ENCODE results near the gene FAAP20.

FAAP20 gene

DNA sequence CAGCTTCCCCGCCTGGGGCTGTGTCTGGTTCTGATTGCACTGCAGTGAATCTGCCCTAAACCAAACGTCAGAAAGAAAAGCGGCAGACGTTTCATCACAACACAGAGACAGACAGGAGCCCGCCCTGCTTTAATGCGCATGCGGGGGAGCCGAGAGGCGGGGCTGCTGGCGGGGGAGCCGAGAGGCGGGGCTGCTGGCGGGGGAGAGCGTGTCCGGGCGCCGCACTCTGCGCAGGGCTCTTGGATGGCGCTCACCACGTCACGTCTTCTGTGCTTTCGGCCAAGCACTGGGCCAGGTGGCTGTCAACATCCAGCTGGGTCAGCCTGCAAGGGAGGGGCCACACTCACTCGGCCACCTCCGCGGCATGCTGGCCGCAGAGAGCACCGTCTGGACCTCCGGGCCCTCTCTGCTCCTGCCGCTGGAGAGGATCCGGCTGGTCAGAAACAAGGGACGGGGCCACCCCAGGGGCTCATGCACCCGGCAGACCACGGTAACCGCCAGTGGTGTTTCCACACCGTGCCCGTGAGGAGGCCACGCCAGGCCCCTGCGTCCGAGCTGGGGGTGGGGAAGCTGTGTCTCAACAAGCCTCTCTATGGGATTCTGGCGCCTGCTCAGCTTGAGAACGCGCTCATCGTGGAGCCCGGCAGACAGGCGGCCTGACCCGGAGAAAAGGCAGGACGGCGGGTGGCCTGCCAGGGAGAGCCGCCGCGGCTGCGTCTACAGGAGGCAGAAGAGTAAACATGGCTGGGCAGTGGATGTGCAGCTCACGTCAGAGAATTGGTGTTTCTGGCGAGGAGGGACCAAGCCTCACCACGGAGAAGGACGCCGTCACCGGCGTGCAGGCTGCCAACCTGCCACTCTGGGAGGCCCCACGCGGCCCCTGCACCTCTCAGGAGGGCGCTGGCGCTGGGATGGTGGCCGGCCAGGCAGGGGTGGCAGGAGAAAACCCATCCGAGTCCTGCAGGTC lies 4.8 kb downstream of the FAAP20 start (continued):
- TF ChIP-seq ZNF843 (tag by site-specific recombination; IDR thresholded peaks at IDR 0.05) = no peak
- TF ChIP-seq EGR2 (tag by site-specific recombination; IDR thresholded peaks at IDR 0.05; ENCODE audit: low read depth) = no peak
- TF ChIP-seq, protein P1, sequence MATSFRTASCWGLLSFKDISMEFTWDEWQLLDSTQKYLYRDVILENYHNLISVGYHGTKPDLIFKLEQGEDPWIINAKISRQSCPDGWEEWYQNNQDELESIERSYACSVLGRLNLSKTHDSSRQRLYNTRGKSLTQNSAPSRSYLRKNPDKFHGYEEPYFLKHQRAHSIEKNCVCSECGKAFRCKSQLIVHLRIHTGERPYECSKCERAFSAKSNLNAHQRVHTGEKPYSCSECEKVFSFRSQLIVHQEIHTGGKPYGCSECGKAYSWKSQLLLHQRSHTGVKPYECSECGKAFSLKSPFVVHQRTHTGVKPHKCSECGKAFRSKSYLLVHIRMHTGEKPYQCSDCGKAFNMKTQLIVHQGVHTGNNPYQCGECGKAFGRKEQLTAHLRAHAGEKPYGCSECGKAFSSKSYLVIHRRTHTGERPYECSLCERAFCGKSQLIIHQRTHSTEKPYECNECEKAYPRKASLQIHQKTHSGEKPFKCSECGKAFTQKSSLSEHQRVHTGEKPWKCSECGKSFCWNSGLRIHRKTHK (tag by site-specific recombination; IDR thresholded peaks at IDR 0.05) = no peak
- TF ChIP-seq SP7 (tag by site-specific recombination; IDR thresholded peaks at IDR 0.05) = 0 out of 2 replicates have a peak, but pooled peaks have one; percentile 30
- no peak for TF ChIP-seq OSR2 (tag by site-specific recombination; IDR thresholded peaks at IDR 0.05)
- TF ChIP-seq, protein P2, sequence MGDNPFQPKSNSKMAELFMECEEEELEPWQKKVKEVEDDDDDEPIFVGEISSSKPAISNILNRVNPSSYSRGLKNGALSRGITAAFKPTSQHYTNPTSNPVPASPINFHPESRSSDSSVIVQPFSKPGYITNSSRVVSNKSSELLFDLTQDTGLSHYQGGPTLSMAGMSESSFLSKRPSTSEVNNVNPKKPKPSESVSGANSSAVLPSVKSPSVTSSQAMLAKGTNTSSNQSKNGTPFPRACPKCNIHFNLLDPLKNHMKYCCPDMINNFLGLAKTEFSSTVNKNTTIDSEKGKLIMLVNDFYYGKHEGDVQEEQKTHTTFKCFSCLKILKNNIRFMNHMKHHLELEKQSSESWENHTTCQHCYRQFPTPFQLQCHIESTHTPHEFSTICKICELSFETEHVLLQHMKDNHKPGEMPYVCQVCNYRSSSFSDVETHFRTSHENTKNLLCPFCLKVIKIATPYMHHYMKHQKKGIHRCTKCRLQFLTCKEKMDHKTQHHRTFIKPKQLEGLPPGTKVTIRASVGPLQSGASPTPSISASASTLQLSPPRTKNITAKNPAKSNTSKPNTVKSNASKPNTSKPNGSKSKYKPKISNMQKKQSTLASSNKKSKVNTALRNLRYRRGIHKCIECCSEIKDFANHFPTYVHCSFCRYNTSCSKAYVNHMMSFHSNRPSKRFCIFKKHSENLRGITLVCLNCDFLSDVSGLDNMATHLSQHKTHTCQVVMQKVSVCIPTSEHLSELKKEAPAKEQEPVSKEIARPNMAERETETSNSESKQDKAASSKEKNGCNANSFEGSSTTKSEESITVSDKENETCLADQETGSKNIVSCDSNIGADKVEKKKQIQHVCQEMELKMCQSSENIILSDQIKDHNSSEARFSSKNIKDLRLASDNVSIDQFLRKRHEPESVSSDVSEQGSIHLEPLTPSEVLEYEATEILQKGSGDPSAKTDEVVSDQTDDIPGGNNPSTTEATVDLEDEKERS (tag by site-specific recombination; IDR thresholded peaks at IDR 0.05) = no peak
- no peak for TF ChIP-seq ZFP41 (tag by site-specific recombination; IDR thresholded peaks at IDR 0.05; ENCODE audit: borderline replicate concordance)
- TF ChIP-seq SETDB1 (IDR thresholded peaks at IDR 0.05; ENCODE audit: insufficient read length, low read length) = no peak
- no peak for TF ChIP-seq ZNF140 (tag by site-specific recombination; IDR thresholded peaks at IDR 0.05)
- TF ChIP-seq, protein P3, sequence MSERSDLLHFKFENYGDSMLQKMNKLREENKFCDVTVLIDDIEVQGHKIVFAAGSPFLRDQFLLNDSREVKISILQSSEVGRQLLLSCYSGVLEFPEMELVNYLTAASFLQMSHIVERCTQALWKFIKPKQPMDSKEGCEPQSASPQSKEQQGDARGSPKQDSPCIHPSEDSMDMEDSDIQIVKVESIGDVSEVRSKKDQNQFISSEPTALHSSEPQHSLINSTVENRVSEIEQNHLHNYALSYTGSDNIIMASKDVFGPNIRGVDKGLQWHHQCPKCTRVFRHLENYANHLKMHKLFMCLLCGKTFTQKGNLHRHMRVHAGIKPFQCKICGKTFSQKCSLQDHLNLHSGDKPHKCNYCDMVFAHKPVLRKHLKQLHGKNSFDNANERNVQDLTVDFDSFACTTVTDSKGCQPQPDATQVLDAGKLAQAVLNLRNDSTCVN (tag by site-specific recombination; optimal IDR thresholded peaks at IDR 0.05) = peak; percentile 60
- TF ChIP-seq, protein P4, sequence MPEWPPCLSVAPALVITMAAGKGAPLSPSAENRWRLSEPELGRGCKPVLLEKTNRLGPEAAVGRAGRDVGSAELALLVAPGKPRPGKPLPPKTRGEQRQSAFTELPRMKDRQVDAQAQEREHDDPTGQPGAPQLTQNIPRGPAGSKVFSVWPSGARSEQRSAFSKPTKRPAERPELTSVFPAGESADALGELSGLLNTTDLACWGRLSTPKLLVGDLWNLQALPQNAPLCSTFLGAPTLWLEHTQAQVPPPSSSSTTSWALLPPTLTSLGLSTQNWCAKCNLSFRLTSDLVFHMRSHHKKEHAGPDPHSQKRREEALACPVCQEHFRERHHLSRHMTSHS (tag by site-specific recombination; IDR thresholded peaks at IDR 0.05) = no peak
- TF ChIP-seq ZNF658 (tag by site-specific recombination; IDR thresholded peaks at IDR 0.05) = no peak
- TF ChIP-seq GFI1B (tag by site-specific recombination; IDR thresholded peaks at IDR 0.05) = no peak
- TF ChIP-seq ZBTB8A (tag by site-specific recombination; IDR thresholded peaks at IDR 0.05) = 0 out of 2 replicates have a peak, but pooled peaks have one; percentile 29
- TF ChIP-seq ZNF830 (tag by site-specific recombination; IDR thresholded peaks at IDR 0.05; ENCODE audit: low read depth) = no peak
- TF ChIP-seq, protein P5, sequence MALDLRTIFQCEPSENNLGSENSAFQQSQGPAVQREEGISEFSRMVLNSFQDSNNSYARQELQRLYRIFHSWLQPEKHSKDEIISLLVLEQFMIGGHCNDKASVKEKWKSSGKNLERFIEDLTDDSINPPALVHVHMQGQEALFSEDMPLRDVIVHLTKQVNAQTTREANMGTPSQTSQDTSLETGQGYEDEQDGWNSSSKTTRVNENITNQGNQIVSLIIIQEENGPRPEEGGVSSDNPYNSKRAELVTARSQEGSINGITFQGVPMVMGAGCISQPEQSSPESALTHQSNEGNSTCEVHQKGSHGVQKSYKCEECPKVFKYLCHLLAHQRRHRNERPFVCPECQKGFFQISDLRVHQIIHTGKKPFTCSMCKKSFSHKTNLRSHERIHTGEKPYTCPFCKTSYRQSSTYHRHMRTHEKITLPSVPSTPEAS (tag by site-specific recombination; IDR thresholded peaks at IDR 0.05) = no peak
- peak; percentile 25; the same call in 1 of the 2 replicates for TF ChIP-seq ZNF394 (tag by site-specific recombination; IDR thresholded peaks at IDR 0.05; ENCODE audit: borderline replicate concordance)
- no peak for TF ChIP-seq ZNF132 (tag by site-specific recombination; IDR thresholded peaks at IDR 0.05; ENCODE audit: borderline replicate concordance)
- TF ChIP-seq ZXDB (tag by site-specific recombination; IDR thresholded peaks at IDR 0.05) = peak; percentile 92
- peak; percentile 63; the same call in 1 of the 2 replicates for TF ChIP-seq ZNF501 (tag by site-specific recombination; IDR thresholded peaks at IDR 0.05)
- no peak for TF ChIP-seq ZNF585B (tag by site-specific recombination; IDR thresholded peaks at IDR 0.05)
- TF ChIP-seq, protein P6, sequence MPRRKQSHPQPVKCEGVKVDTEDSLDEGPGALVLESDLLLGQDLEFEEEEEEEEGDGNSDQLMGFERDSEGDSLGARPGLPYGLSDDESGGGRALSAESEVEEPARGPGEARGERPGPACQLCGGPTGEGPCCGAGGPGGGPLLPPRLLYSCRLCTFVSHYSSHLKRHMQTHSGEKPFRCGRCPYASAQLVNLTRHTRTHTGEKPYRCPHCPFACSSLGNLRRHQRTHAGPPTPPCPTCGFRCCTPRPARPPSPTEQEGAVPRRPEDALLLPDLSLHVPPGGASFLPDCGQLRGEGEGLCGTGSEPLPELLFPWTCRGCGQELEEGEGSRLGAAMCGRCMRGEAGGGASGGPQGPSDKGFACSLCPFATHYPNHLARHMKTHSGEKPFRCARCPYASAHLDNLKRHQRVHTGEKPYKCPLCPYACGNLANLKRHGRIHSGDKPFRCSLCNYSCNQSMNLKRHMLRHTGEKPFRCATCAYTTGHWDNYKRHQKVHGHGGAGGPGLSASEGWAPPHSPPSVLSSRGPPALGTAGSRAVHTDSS (tag by site-specific recombination; IDR thresholded peaks at IDR 0.05) = no peak
- TF ChIP-seq ZNF114 (tag by site-specific recombination; IDR thresholded peaks at IDR 0.05) = no peak
- TF ChIP-seq ZIC2 (tag by site-specific recombination; IDR thresholded peaks at IDR 0.05) = peak; percentile 93
- 0 out of 2 replicates have a peak, but pooled peaks have one; percentile 31 for TF ChIP-seq ZNF610 (tag by site-specific recombination; IDR thresholded peaks at IDR 0.05; ENCODE audit: borderline replicate concordance)
- no peak for TF ChIP-seq ZNF777 (tag by site-specific recombination; IDR thresholded peaks at IDR 0.05; ENCODE audit: borderline replicate concordance)
- no peak for TF ChIP-seq ZNF596 (tag by site-specific recombination; IDR thresholded peaks at IDR 0.05)
- no peak for TF ChIP-seq MYNN (tag by site-specific recombination; IDR thresholded peaks at IDR 0.05; ENCODE audit: borderline replicate concordance)
